Stomach (tissue), 9 donors: Measurements from ENCODE around the gene MAFB. TPM values are rescaled to one million over a fixed set of nuclear protein-coding genes. Genes with fewer than 3 reads are reported as not detected.

Source experiments
- DNase-seq, 2 donors: peaks; one replicate each; pipeline versions ENCODE4 v3.0.0 to v3.0.0-alpha.2; 2013 to 2019
- H3K27ac ChIP-seq, 5 donors: fragments of 200-600 bp in 4 of 5; sonication (generic) in 4 of 5; one replicate each; pipeline ENCODE4 v1.5.1; 2013 to 2019; ENCODE audit warnings: mild to moderate bottlenecking in 1 of 5, moderate library complexity in 1 of 5
- H3K27me3 ChIP-seq, 3 donors: fragments of 200-600 bp; sonication (generic); one replicate each; pipeline ENCODE4 v1.5.1; 2017 to 2019; ENCODE audit warnings: mixed run types in 1 of 3
- H3K36me3 ChIP-seq, 4 donors: fragments of 200-600 bp; sonication (generic); 1 replicate in 3 of 4; 2 replicates in 1 of 4; pipeline ENCODE4 v1.5.1; 2016 to 2019
- H3K4me1 ChIP-seq, 4 donors: fragments of 200-600 bp; sonication (generic); one replicate each; pipeline ENCODE4 v1.5.1; 2016 to 2019
- H3K4me3 ChIP-seq, 4 donors: fragments of 200-600 bp; sonication (generic) in 3 of 4; one replicate each; pipeline ENCODE4 v1.5.1; 2016 to 2019; ENCODE audit warnings: mild to moderate bottlenecking in 1 of 4
- H3K9me3 ChIP-seq, 4 donors: fragments of 200-600 bp; sonication (generic); one replicate each; pipeline ENCODE4 v1.5.1; 2016 to 2019
- EP300 ChIP-seq: sonication (generic); formaldehyde crosslinking; IDR thresholded peaks from one replicate; pipeline ENCODE4 v1.6.1; 2017; ENCODE audit warnings: antibody characterized with exemption
- POLR2A ChIP-seq, 4 donors: fragments of 450-650 bp; IDR thresholded peaks; one replicate each; pipeline ENCODE4 v1.6.1; 2016; ENCODE audit warnings: antibody characterized with exemption in 4 of 4, control low read depth in 2 of 4, mild to moderate bottlenecking in 1 of 4, moderate library complexity in 1 of 4
- POLR2AphosphoS5 ChIP-seq, 3 donors: sonication (generic); formaldehyde crosslinking; IDR thresholded peaks; one replicate each; pipeline ENCODE4 v1.6.1; 2016; ENCODE audit warnings: antibody characterized with exemption in 3 of 3
- WGBS, 5 donors: extraction: QIAGEN DNeasy Blood & Tissue Kit in 3 of 5; methylation state at CpG; one replicate each; pipeline versions ENCODE4 v1.1.5 to v1.1.7; 2013 to 2018; 5-methylcytosine and 5-hydroxymethylcytosine counted together
- intact Hi-C: fragments of 100-400 bp; cut with DNase I; formaldehyde crosslinking; loops from one replicate; pipeline ENCODE4 v1.15.1; 2023; ENCODE audit warnings: low total_unique reads
- polyA plus RNA-seq, 3 donors: library from polyadenylated mRNA; stranded (reverse); fragments of 200-250 nt; gene quantifications; one replicate each; pipeline ENCODE4 v1.2.3, GENCODE V29; 2013
- total RNA-seq, 5 donors: library from RNA; depleted of rRNA; stranded (reverse); fragments of >200 nt; gene quantifications; one replicate each; pipeline versions ENCODE4 v1.1.0 to v1.2.3, GENCODE V29; 2014 to 2016
- TF ChIP-seq, protein P1 (sequence below), 7 experiments: fragments of 450-650 bp in 4 of 7; fragments of 200-600 bp in 3 of 7; sonication (generic) in 3 of 7; IDR thresholded peaks; one replicate each; pipeline ENCODE4 v1.5.1; 2016 to 2019; ENCODE audit warnings: antibody characterized with exemption in 7 of 7, control low read depth in 2 of 7, mild to moderate bottlenecking in 1 of 7
- donor health status: healthy with polysubstance abuse.
- donor health status: Bipolar disorder and iron deficiency.
- donor health status: healthy.

MAFB gene
- total and polyA plus RNA-seq, 8 donors: 4.5 to 34.4 (median 8.5) TPM

GRCh38 chr20:40664891-40665290, 24.1 kb downstream of the MAFB start:
- TF ChIP-seq POLR2A (IDR thresholded peaks at IDR 0.05) (no peak), EP300 (no peak), POLR2AphosphoS5 (IDR thresholded peaks at IDR 0.05) (no peak)
- no peak for DNase-seq
- Histone ChIP-seq H3K4me1 (no peaks in the 10 kb centered on the region), H3K9me3 (no peaks in the 10 kb centered on the region), H3K27ac (no peak overlapping the region), H3K36me3 (no peaks in the 10 kb centered on the region), H3K27me3 (peaks cover 0 to 8% (median 0%) of the 10 kb centered on the region in 3 donors), H3K4me3 (no peak overlapping the region)
- WGBS, 5 donors: 92 to 93% (median 92%) methylated on average over 5 of the region's 5 CpGs
- intact Hi-C loops: no loop called here

DNA sequence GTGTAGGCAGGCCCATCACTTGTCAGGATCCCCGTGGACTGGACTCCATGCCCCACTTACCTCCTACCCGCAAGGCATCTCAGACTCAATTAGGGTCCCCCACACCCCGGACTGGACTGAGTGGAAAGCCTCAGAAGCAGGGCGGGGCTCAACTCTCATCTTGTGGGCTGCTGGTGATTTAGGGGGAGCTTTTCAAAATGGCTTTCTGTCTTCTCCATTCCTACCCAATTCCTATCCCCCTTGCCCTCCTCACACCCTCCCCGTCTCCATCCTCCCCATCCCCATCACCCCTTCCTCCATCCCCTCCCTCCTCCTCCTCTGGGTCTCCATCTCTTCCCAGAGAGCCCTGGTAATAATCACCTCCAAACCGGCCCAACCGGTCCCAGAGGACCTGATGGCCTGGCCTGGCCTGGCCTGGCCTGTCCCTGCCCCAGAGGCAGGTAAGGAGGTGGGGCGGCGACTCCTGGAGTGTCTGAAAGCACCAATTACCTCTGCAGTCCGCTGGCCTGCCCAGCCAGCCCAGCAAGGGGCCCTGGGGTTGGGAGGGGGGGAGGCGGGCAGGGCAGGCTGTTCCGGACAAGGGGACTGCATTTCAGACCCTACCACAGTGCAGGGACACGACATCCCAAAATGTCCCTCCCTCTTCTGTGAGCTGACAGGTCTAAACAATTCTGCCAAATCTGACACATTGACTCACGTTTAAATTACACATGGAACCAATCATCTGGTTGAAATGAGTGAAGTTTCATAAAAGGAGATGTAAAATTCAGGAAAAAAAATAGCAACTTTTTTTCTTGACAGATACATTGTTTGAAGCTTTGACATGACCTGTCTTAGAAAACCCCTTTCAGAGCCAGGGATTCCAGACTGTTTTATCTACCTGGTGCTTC, 24.8 kb downstream of the MAFB start:
- WGBS, 5 donors: 46 to 68% (median 55%) methylated on average over 14 of the region's 14 CpGs
- intact Hi-C loops: no loop called here

GRCh38 chr20:40663304-40663790, 25.7 kb downstream of the MAFB start:
- TF ChIP-seq POLR2AphosphoS5 (IDR thresholded peaks at IDR 0.05): no peak
- TF ChIP-seq POLR2A (IDR thresholded peaks at IDR 0.05): no peak
- Histone ChIP-seq H3K9me3 (no peaks in the 10 kb centered on the region), H3K4me1 (no peaks in the 10 kb centered on the region), H3K36me3 (no peaks in the 10 kb centered on the region), H3K4me3 (no peak overlapping the region), H3K27ac (no peak overlapping the region), H3K27me3 (peaks cover 0 to 8% (median 0%) of the 10 kb centered on the region in 3 donors)
- DNase-seq: no peak
- intact Hi-C loops: no loop called here
- 71 to 87% (median 79%) methylated on average over 9 of the region's 9 CpGs for WGBS, 5 donors

More for the DNA sequence above, 24.8 kb downstream of the MAFB start:
- TF ChIP-seq, protein P1, sequence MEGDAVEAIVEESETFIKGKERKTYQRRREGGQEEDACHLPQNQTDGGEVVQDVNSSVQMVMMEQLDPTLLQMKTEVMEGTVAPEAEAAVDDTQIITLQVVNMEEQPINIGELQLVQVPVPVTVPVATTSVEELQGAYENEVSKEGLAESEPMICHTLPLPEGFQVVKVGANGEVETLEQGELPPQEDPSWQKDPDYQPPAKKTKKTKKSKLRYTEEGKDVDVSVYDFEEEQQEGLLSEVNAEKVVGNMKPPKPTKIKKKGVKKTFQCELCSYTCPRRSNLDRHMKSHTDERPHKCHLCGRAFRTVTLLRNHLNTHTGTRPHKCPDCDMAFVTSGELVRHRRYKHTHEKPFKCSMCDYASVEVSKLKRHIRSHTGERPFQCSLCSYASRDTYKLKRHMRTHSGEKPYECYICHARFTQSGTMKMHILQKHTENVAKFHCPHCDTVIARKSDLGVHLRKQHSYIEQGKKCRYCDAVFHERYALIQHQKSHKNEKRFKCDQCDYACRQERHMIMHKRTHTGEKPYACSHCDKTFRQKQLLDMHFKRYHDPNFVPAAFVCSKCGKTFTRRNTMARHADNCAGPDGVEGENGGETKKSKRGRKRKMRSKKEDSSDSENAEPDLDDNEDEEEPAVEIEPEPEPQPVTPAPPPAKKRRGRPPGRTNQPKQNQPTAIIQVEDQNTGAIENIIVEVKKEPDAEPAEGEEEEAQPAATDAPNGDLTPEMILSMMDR (IDR thresholded peaks at IDR 0.05): no peak
- TF ChIP-seq POLR2A (IDR thresholded peaks at IDR 0.05) (no peak), POLR2AphosphoS5 (IDR thresholded peaks at IDR 0.05) (no peak), EP300 (no peak)
- Histone ChIP-seq H3K4me1 (no peaks in the 10 kb centered on the region), H3K27ac (no peak overlapping the region), H3K27me3 (peaks cover 0 to 8% (median 0%) of the 10 kb centered on the region in 3 donors), H3K4me3 (no peak overlapping the region), H3K36me3 (no peaks in the 10 kb centered on the region), H3K9me3 (no peaks in the 10 kb centered on the region)
- DNase-seq: peak in 1 of 2 donors; percentile 30

- intact Hi-C loops: no loop called here
- TF ChIP-seq POLR2A (IDR thresholded peaks at IDR 0.05): no peak
- TF ChIP-seq, protein P1 (IDR thresholded peaks at IDR 0.05): no peak
- 76 to 96% (median 89%) methylated on average over 3 of the region's 3 CpGs for WGBS, 5 donors
- H3K27ac ChIP-seq: no peak overlapping the region
- peaks cover 0 to 8% (median 0%) of the 10 kb centered on the region in 3 donors for H3K27me3 ChIP-seq
- no peaks in the 10 kb centered on the region for H3K4me1 ChIP-seq
- no peaks in the 10 kb centered on the region for H3K9me3 ChIP-seq
- no peak for DNase-seq
- no peaks in the 10 kb centered on the region for H3K36me3 ChIP-seq
- no peak overlapping the region for H3K4me3 ChIP-seq
Observed at GRCh38 chr20:40659567-40659966, 29.5 kb downstream of the MAFB start.

DNA sequence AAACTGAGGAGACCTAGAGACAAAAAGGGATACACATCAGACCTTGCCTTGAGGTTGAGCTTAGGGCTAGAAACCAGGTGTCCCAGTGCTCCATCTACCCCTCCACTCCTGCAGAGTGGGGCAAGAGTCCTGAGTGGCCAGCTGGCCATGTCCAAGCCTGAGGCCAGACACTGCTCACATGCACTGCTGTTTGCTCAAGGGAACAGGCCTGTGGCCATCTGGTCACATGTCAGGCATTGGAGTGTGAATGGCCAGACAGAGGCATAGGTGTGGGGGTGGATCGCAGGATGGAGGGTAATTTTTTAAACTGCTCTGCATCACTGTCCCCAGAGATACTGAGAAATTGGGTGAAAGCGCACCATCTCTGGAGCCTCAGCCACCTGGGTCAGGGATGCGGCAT, 30.5 kb downstream of the MAFB start:
- no peaks in the 10 kb centered on the region for H3K27me3 ChIP-seq
- 61 to 96% (median 93%) methylated on average over 2 to 3 of the region's 3 CpGs for WGBS, 5 donors
- DNase-seq: no peak
- H3K36me3 ChIP-seq: no peaks in the 10 kb centered on the region
- TF ChIP-seq, protein P1 (IDR thresholded peaks at IDR 0.05): no peak
- no peak for TF ChIP-seq EP300
- TF ChIP-seq POLR2A (IDR thresholded peaks at IDR 0.05): no peak
- TF ChIP-seq POLR2AphosphoS5 (IDR thresholded peaks at IDR 0.05): no peak
- no peak overlapping the region for H3K27ac ChIP-seq
- H3K4me1 ChIP-seq: no peaks in the 10 kb centered on the region
- no peaks in the 10 kb centered on the region for H3K9me3 ChIP-seq
- intact Hi-C loops: no loop called here
- no peak overlapping the region for H3K4me3 ChIP-seq
